ENCODE data around the gene FAF1.

DNA sequence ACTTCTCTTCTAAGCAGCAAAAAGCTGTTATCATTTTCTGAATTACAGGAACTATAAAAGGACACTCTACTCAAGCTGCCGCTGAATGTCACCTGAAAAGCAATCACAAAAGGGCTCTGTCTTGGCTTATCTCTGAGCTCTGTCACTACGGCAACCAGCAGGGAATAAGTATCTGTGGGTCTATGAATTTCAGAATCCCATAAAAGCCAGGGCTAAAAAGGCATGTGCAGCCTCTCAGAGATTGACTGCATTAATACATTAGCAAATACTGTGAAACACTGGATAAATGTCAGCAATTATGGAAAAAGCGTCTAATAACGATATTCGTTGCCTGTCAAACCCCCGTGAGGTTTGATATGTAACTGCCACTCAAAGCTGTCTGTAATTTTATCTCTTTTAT is 326.6 kb downstream of the FAF1 start:
- TF ChIP-seq, protein P1, sequence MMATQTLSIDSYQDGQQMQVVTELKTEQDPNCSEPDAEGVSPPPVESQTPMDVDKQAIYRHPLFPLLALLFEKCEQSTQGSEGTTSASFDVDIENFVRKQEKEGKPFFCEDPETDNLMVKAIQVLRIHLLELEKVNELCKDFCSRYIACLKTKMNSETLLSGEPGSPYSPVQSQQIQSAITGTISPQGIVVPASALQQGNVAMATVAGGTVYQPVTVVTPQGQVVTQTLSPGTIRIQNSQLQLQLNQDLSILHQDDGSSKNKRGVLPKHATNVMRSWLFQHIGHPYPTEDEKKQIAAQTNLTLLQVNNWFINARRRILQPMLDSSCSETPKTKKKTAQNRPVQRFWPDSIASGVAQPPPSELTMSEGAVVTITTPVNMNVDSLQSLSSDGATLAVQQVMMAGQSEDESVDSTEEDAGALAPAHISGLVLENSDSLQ (IDR thresholded peaks at IDR 0.05), result peak; percentile 51; the same call in 1 of the 2 replicates
- TF ChIP-seq FOXM1 (IDR thresholded peaks at IDR 0.05; ENCODE audit: borderline replicate concordance), result no peak
- no peak for TF ChIP-seq ARNT (IDR thresholded peaks at IDR 0.05)
- no peak for TF ChIP-seq LEF1 (IDR thresholded peaks at IDR 0.05; ENCODE audit: borderline replicate concordance)
- no peak for TF ChIP-seq SP1 (IDR thresholded peaks at IDR 0.05)
- no peak for TF ChIP-seq CTBP1 (IDR thresholded peaks at IDR 0.05; ENCODE audit: borderline replicate concordance)
- no peak for TF ChIP-seq BHLHE40 (IDR thresholded peaks at IDR 0.05; ENCODE audit: borderline replicate concordance)
- no peak for TF ChIP-seq HDGF (IDR thresholded peaks at IDR 0.05; ENCODE audit: borderline replicate concordance)
- TF ChIP-seq NFRKB (IDR thresholded peaks at IDR 0.05), result no peak
- TF ChIP-seq SUZ12 (IDR thresholded peaks at IDR 0.05), result no peak
